OCI-LY7 (cell line): ENCODE measurements around the gene PHAX.

ENCODE experiments used
- EZH2phosphoT487 ChIP-seq: fragments of 200-600 bp; sonication (generic); IDR thresholded peaks from 2 replicates; pipeline ENCODE4 v1.6.1; 2018; ENCODE audit warnings: low read depth, borderline replicate concordance, mild to moderate bottlenecking, mixed run types, antibody characterized with exemption, low read length, moderate library complexity, mixed read lengths
- TF ChIP-seq, protein P1 (sequence below): fragments of 200-600 bp; sonication (generic); conservative IDR thresholded peaks from 2 replicates; pipeline ENCODE4 v1.5.1; 2014; ENCODE audit warnings: mild to moderate bottlenecking, antibody characterized with exemption, low read length, moderate library complexity, mixed read lengths

DNA sequence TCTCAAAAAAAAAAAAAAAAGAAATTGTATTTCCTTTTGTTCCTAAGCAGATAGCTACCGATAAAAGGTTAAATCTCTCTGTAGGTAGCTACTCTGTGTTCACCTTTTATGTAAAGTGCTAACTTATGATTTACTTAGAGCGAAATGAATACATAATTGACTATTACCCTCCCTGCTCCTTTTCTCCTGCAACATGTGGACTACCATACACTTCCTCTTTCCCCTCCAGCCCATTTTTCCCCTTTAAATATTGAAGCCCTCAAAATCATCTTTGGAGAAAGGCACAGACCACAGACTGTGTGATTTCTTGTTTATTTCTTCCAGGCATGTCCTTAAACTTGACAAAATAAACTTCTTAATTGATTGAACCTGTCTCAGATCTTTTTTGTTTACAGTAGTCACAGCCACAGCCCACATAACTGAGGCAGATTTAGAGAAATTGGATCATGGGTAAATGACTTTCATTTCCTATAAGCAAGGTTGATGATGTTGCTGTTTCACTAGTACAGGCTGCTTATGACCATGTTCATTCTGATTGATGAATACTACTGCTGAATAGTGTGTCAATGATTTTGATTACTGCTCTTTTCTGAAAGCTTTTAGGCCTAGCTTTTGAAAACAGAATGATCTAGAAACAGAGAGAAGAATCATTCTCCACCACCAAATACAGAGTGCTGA is 59.2 kb downstream of the PHAX start:
- TF ChIP-seq, protein P1, sequence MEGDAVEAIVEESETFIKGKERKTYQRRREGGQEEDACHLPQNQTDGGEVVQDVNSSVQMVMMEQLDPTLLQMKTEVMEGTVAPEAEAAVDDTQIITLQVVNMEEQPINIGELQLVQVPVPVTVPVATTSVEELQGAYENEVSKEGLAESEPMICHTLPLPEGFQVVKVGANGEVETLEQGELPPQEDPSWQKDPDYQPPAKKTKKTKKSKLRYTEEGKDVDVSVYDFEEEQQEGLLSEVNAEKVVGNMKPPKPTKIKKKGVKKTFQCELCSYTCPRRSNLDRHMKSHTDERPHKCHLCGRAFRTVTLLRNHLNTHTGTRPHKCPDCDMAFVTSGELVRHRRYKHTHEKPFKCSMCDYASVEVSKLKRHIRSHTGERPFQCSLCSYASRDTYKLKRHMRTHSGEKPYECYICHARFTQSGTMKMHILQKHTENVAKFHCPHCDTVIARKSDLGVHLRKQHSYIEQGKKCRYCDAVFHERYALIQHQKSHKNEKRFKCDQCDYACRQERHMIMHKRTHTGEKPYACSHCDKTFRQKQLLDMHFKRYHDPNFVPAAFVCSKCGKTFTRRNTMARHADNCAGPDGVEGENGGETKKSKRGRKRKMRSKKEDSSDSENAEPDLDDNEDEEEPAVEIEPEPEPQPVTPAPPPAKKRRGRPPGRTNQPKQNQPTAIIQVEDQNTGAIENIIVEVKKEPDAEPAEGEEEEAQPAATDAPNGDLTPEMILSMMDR: no peak
- no peak for TF ChIP-seq EZH2phosphoT487
